HCT116 (cell line): ENCODE results near the gene TTF1. TPM values are rescaled to one million over a fixed set of nuclear protein-coding genes. Genes with fewer than 3 reads are reported as not detected.

Experiments
- ATAC-seq: fragments of 200-7000 bp; cut with Tn5 transposase; 2 replicates; pipeline ENCODE4 v1.9.1; 2020; ENCODE audit warnings: mild to moderate bottlenecking, moderate library complexity
- BruUV-seq: library from RNA; stranded (reverse); fragments of 400-500 nt; replicated peaks from 2 replicates; lab custom pipeline; 2021; lab: Mats Ljungman, UMichigan
- CTCF ChIA-PET: fragments of 300-600 bp; sonication (Branson Sonifier 250); formaldehyde crosslinking; loops from one replicate; lab custom pipeline; 2021; ENCODE audit warnings: antibody characterized with exemption; lab: Charles Lee
- POLR2A ChIA-PET: fragments of 300-600, 350-600 bp; sonication (Branson Sonifier 250); formaldehyde crosslinking; loops from one replicate; lab custom pipeline; 2021; ENCODE audit warnings: antibody characterized with exemption; lab: Charles Lee
- RAD21 ChIA-PET, 2 experiments: fragments of 300-600 bp; sonication (Branson Sonifier 250); formaldehyde crosslinking; loops; one replicate each; lab custom pipeline; 2023; ENCODE audit warnings: low total read pairs in 2 of 2; ENCODE audit not compliant: uncharacterized antibody in 2 of 2, unreplicated experiment in 2 of 2, low non-redundant PET in 1 of 2; lab: Charles Lee
- DNase-seq: peaks from one replicate; pipeline ENCODE4 v3.0.0-alpha.2; 2010; ENCODE audit warnings: low read depth, low spot score
- H2AFZ ChIP-seq: fragments of 200-600 bp; shearing (Covaris generic), sonication (generic); 2 replicates; pipeline ENCODE4 v1.6.1; 2017; ENCODE audit warnings: low read depth, mixed run types, mixed read lengths, antibody characterized with exemption, low read length; ENCODE audit not compliant: poor library complexity, severe bottlenecking
- H3K27ac ChIP-seq: 2 replicates; pipeline ENCODE4 v1.5.1; 2012; ENCODE audit warnings: low read depth, low read length
- H3K27me3 ChIP-seq: fragments of 200-600 bp; sonication (generic); 2 replicates; pipeline ENCODE4 v1.6.1; 2016; ENCODE audit warnings: mixed run types, low read length, mixed read lengths; ENCODE audit not compliant: insufficient read depth
- H3K36me3 ChIP-seq, 2 experiments: fragments of 200-500 bp in 1 of 2; fragments of 200-600 bp in 1 of 2; sonication (Bioruptor generic) in 1 of 2; sonication (generic) in 1 of 2; 2 replicates each; pipeline versions ENCODE4 v1.5.1 to v1.6.1; 2014 to 2016; ENCODE audit warnings: low read length in 2 of 2, inconsistent platforms in 1 of 2, mixed read lengths in 1 of 2, mixed run types in 1 of 2; ENCODE audit not compliant: insufficient read depth in 2 of 2, control insufficient read depth in 1 of 2
- H3K4me1 ChIP-seq, 2 experiments: fragments of 200-600 bp in 1 of 2; sonication (generic) in 1 of 2; 2 replicates each; pipeline versions ENCODE4 v1.5.1 to v1.6.1; 2012 to 2017; ENCODE audit warnings: low read length in 2 of 2, inconsistent platforms in 1 of 2, mild to moderate bottlenecking in 1 of 2, mixed read lengths in 1 of 2, mixed run types in 1 of 2, moderate library complexity in 1 of 2; ENCODE audit not compliant: insufficient read depth in 2 of 2, control insufficient read depth in 1 of 2
- H3K4me2 ChIP-seq: fragments of 200-600 bp; sonication (generic); 2 replicates; pipeline ENCODE4 v1.6.1; 2017; ENCODE audit warnings: mixed run types, low read length, mixed read lengths
- H3K4me3 ChIP-seq, 2 experiments: fragments of 200-600 bp in 1 of 2; sonication (generic) in 1 of 2; replicated peaks in 1 of 2; 2 replicates each; pipeline ENCODE4 v1.5.1; 2011 to 2016; ENCODE audit warnings: low read length in 2 of 2, control low read depth in 1 of 2, low read depth in 1 of 2, mild to moderate bottlenecking in 1 of 2, mixed read lengths in 1 of 2, mixed run types in 1 of 2
- H3K79me2 ChIP-seq: fragments of 200-600 bp; sonication (generic); 2 replicates; pipeline ENCODE4 v1.6.1; 2017; ENCODE audit warnings: mild to moderate bottlenecking, mixed run types, low read length, moderate library complexity, mixed read lengths; ENCODE audit not compliant: insufficient read depth
- H3K9ac ChIP-seq: fragments of 200-600 bp; sonication (generic); 2 replicates; pipeline ENCODE4 v1.6.1; 2016; ENCODE audit warnings: low read length, mixed read lengths
- H3K9me2 ChIP-seq: fragments of 200-600 bp; sonication (generic), shearing (Covaris generic); 2 replicates; pipeline ENCODE4 v1.6.1; 2017; ENCODE audit warnings: mixed run types, mild to moderate bottlenecking, moderate library complexity; ENCODE audit not compliant: insufficient read depth
- H3K9me3 ChIP-seq, 2 experiments: fragments of 200-500 bp in 1 of 2; fragments of 200-600 bp in 1 of 2; sonication (Bioruptor generic) in 1 of 2; sonication (generic) in 1 of 2; 2 replicates each; pipeline ENCODE4 v1.6.1; 2014 to 2017; ENCODE audit warnings: low read length in 2 of 2, mixed read lengths in 2 of 2, inconsistent platforms in 1 of 2, low read depth in 1 of 2, mild to moderate bottlenecking in 1 of 2, mixed run types in 1 of 2, moderate library complexity in 1 of 2; ENCODE audit not compliant: control insufficient read depth in 1 of 2, insufficient read depth in 1 of 2
- H4K20me1 ChIP-seq: fragments of 200-600 bp; sonication (generic), shearing (Covaris generic); 2 replicates; pipeline ENCODE4 v1.6.1; 2017; ENCODE audit warnings: mixed run types, mild to moderate bottlenecking, moderate library complexity; ENCODE audit not compliant: insufficient read depth
- CEBPB ChIP-seq: IDR thresholded peaks from 2 replicates; pipeline ENCODE4 v1.6.1; 2012; ENCODE audit warnings: low read depth
- EGR1 ChIP-seq: IDR thresholded peaks from 2 replicates; pipeline ENCODE4 v1.6.1; 2012; ENCODE audit warnings: low read depth
- ELF1 ChIP-seq: IDR thresholded peaks from 2 replicates; pipeline ENCODE4 v1.6.1; 2012; ENCODE audit warnings: low read depth, borderline replicate concordance
- EZH2 ChIP-seq: fragments of 200-600 bp; sonication (generic); IDR thresholded peaks from 2 replicates; pipeline ENCODE4 v1.6.1; 2017; ENCODE audit warnings: antibody characterized with exemption, mixed run types
- EZH2phosphoT487 ChIP-seq: fragments of 200-600 bp; IDR thresholded peaks from 2 replicates; pipeline ENCODE4 v1.6.1; 2018; ENCODE audit warnings: antibody characterized with exemption, borderline replicate concordance
- FOSL1 ChIP-seq: IDR thresholded peaks from 2 replicates; pipeline ENCODE4 v1.6.1; 2012; ENCODE audit warnings: low read depth
- JUND ChIP-seq: IDR thresholded peaks from 2 replicates; pipeline ENCODE4 v1.6.1; 2012
- POLR2AphosphoS5 ChIP-seq: IDR thresholded peaks from 2 replicates; pipeline ENCODE4 v1.6.1; 2011; ENCODE audit warnings: mild to moderate bottlenecking, low read depth, low read length, moderate library complexity
- RAD21 ChIP-seq: IDR thresholded peaks from 2 replicates; pipeline ENCODE4 v1.6.1; 2012; ENCODE audit warnings: low read depth, mild to moderate bottlenecking
- SIN3A ChIP-seq: IDR thresholded peaks from 2 replicates; pipeline ENCODE4 v1.6.1; 2012; ENCODE audit warnings: low read depth
- SP1 ChIP-seq: IDR thresholded peaks from 2 replicates; pipeline ENCODE4 v1.6.1; 2012; ENCODE audit warnings: low read depth
- TCF7L2 ChIP-seq: IDR thresholded peaks from 2 replicates; pipeline ENCODE4 v1.7.0; 2011; ENCODE audit warnings: borderline replicate concordance, inconsistent platforms; ENCODE audit not compliant: insufficient read depth, insufficient read length; ENCODE audit errors: extremely low read depth
- ZFX ChIP-seq: fragments of 450-650 bp; IDR thresholded peaks from 2 replicates; pipeline ENCODE4 v1.6.1; 2017
- ZNF274 ChIP-seq: fragments of 200-500 bp; sonication (Bioruptor generic); IDR thresholded peaks from 2 replicates; pipeline ENCODE4 v1.6.1; 2014; ENCODE audit warnings: mild to moderate bottlenecking, low read depth, low read length, inconsistent platforms
- intact Hi-C: fragments of 100-400 bp; cut with micrococcal nuclease; formaldehyde crosslinking; loops from 2 replicates; pipeline ENCODE4 v1.10.0; 2022
- total RNA-seq: library from RNA; stranded (reverse); gene quantifications from one replicate; pipeline ENCODE4 v1.2.1, GENCODE V29; 2021; ENCODE audit not compliant: unreplicated experiment
- TF ChIP-seq, protein P1 (sequence below): IDR thresholded peaks from 2 replicates; pipeline ENCODE4 v1.6.1; 2011; ENCODE audit warnings: mild to moderate bottlenecking, low read length, moderate library complexity; ENCODE audit not compliant: insufficient replicate concordance; ENCODE audit errors: extremely low read depth
- TF ChIP-seq, protein P2 (sequence below), 3 experiments: fragments of 200-600 bp in 1 of 3; sonication (generic) in 1 of 3; IDR thresholded peaks in 2 of 3; conservative IDR thresholded peaks in 1 of 3; 2 replicates each; pipeline ENCODE4 v1.5.1; 2012 to 2017; ENCODE audit warnings: low read depth in 2 of 3, low read length in 2 of 3, antibody characterized with exemption in 1 of 3, borderline replicate concordance in 1 of 3, control low read depth in 1 of 3, mild to moderate bottlenecking in 1 of 3, mixed read lengths in 1 of 3, mixed run types in 1 of 3, moderate library complexity in 1 of 3; ENCODE audit not compliant: insufficient read depth in 1 of 3
- TF ChIP-seq, protein P3 (sequence below): IDR thresholded peaks from 2 replicates; pipeline ENCODE4 v1.6.1; 2012

The TTF1 gene
- total RNA-seq, 1 experiment from 2014 or later, result 14.5 TPM

DNA sequence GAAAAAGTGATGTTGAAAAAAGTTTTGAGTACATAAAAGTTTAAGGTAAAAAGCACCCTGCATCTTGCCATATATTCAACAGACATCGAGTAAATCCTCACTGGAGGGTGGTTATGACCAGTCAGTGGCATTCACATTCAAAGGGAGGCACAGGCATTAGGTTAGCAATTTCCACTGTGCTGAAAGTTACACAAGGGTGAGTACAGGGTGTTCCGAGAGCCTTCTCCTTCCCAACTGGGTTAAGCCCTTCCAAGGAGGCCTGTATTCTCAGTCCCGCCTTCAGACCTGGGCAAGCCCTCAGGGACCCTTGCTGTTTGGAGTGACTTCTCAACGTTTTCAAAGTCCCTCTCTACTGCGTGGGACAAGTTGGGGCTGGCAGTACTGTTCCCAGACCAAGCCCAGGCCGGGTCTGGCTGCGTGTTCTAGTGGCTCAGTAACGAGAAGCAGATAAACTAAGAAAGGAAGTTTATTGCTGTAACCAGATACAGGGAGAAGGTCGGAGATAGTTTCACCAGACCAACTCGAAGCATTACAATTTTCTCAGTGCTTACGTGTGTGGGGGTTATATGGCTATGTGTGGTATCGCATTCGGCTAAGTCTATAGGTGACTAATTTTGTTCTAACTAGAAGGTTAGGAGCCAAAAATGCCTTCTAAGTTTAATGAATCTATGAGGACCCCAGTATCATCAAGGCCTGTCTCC, 38.9 kb downstream of the TTF1 start:
- DNase-seq, result no peak
- Histone ChIP-seq H3K27ac (no peak overlapping the region), H3K4me1 (0 out of 4 replicates have a peak, but pooled peaks cover 0 to 2% of the 10 kb centered on the region in 2 experiments), H3K27me3 (no peaks in the 10 kb centered on the region), H3K9me2 (no peaks in the 10 kb centered on the region), H3K9me3 (no peaks in the 10 kb centered on the region), H3K79me2 (no peaks in the 10 kb centered on the region)
- no peak for ATAC-seq
- TF ChIP-seq ZFX (no peak), FOSL1 (no peak), RAD21 (no peak), SIN3A (no peak), EGR1 (no peak), ELF1 (no peak), JUND (no peak), SP1 (no peak), CEBPB (no peak), EZH2 (no peak), EZH2phosphoT487 (no peak), ZNF274 (no peak), POLR2AphosphoS5 (no peak), TCF7L2 (no peak)
- TF ChIP-seq, protein P1, sequence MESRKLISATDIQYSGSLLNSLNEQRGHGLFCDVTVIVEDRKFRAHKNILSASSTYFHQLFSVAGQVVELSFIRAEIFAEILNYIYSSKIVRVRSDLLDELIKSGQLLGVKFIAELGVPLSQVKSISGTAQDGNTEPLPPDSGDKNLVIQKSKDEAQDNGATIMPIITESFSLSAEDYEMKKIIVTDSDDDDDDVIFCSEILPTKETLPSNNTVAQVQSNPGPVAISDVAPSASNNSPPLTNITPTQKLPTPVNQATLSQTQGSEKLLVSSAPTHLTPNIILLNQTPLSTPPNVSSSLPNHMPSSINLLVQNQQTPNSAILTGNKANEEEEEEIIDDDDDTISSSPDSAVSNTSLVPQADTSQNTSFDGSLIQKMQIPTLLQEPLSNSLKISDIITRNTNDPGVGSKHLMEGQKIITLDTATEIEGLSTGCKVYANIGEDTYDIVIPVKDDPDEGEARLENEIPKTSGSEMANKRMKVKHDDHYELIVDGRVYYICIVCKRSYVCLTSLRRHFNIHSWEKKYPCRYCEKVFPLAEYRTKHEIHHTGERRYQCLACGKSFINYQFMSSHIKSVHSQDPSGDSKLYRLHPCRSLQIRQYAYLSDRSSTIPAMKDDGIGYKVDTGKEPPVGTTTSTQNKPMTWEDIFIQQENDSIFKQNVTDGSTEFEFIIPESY, result no peak
- TF ChIP-seq, protein P2, sequence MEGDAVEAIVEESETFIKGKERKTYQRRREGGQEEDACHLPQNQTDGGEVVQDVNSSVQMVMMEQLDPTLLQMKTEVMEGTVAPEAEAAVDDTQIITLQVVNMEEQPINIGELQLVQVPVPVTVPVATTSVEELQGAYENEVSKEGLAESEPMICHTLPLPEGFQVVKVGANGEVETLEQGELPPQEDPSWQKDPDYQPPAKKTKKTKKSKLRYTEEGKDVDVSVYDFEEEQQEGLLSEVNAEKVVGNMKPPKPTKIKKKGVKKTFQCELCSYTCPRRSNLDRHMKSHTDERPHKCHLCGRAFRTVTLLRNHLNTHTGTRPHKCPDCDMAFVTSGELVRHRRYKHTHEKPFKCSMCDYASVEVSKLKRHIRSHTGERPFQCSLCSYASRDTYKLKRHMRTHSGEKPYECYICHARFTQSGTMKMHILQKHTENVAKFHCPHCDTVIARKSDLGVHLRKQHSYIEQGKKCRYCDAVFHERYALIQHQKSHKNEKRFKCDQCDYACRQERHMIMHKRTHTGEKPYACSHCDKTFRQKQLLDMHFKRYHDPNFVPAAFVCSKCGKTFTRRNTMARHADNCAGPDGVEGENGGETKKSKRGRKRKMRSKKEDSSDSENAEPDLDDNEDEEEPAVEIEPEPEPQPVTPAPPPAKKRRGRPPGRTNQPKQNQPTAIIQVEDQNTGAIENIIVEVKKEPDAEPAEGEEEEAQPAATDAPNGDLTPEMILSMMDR (IDR thresholded peaks at IDR 0.05 in 2 of 3, conservative IDR thresholded peaks at IDR 0.05 in 1 of 3; ENCODE audit: borderline replicate concordance in 1 of 3, insufficient read depth in 1 of 3, low read depth in 2 of 3, low read length in 2 of 3), result no peak
- TF ChIP-seq, protein P3, sequence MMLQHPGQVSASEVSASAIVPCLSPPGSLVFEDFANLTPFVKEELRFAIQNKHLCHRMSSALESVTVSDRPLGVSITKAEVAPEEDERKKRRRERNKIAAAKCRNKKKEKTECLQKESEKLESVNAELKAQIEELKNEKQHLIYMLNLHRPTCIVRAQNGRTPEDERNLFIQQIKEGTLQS, result no peak
- TF ChIP-seq, all 23 proteins: peak for 0
- intact Hi-C loops, result no loop called here
- POLR2A ChIA-PET, result no interaction called here
- CTCF ChIA-PET, result no interaction called here
- RAD21 ChIA-PET, result no interaction called here
- Histone ChIP-seq H3K36me3 (no peaks in the 10 kb centered on the region), H3K4me3 (no peak overlapping the region), H3K9ac (no peak overlapping the region), H3K4me2 (no peak overlapping the region), H2AFZ (no peak overlapping the region), H4K20me1 (no peaks in the 10 kb centered on the region)
- BruUV-seq, result no TSS peak
